ENCODE measurements around the gene ATF6. TPM values are rescaled to one million over a fixed set of nuclear protein-coding genes. Genes with fewer than 3 reads are reported as not detected.
A peak's percentile ranks its signal among the peaks of the same experiment; 100 is the strongest.
"Not testable (repeated sequence)": the region's sequence is repeated elsewhere in the genome, so short reads cannot be mapped to it uniquely, and the experiment has no call there.

Gene ATF6
- total RNA-seq, 1 donor from 2014 or later = 29.6 TPM

- not testable (repeated sequence) for H3K4me3 Mint-ChIP-seq (ENCODE audit: low read depth); H3K27ac Mint-ChIP-seq
Observed at GRCh38 chr1:161832299-161832907, 66.3 kb downstream of the ATF6 start.

GRCh38 chr1:161834967-161835550 is 68.9 kb downstream of the ATF6 start:
- Mint-ChIP-seq H3K27me3 (ENCODE audit: low read depth) (no peaks in the 10 kb centered on the region), H3K36me3 (ENCODE audit: low read depth) (peaks cover 78% of the 10 kb centered on the region), H3K27ac (no peak overlapping the region), H3K4me1 (ENCODE audit: low read depth) (peaks cover 3% of the 10 kb centered on the region), H3K4me3 (ENCODE audit: low read depth) (no peak overlapping the region), H3K9me3 (peaks cover 9% of the 10 kb centered on the region)
- no peak for DNase-seq (ENCODE audit: low spot score)
- intact Hi-C loops (cut with micrococcal nuclease) = no loop called here

More at GRCh38 chr1:161832299-161832907, 66.3 kb downstream of the ATF6 start:
- peaks cover 84% of the 10 kb centered on the region for H3K36me3 Mint-ChIP-seq (ENCODE audit: low read depth)
- intact Hi-C loops (cut with micrococcal nuclease); H3K9me3 Mint-ChIP-seq; H3K27me3 Mint-ChIP-seq (ENCODE audit: low read depth); DNase-seq (ENCODE audit: low spot score); H3K4me1 Mint-ChIP-seq (ENCODE audit: low read depth): not testable (repeated sequence)

- H3K36me3 Mint-ChIP-seq (ENCODE audit: low read depth) = peaks cover 78% of the 10 kb centered on the region
- H3K9me3 Mint-ChIP-seq = peaks cover 8% of the 10 kb centered on the region
- no peak overlapping the region for H3K4me3 Mint-ChIP-seq (ENCODE audit: low read depth)
- no peak overlapping the region for H3K27ac Mint-ChIP-seq
- peaks cover 3% of the 10 kb centered on the region for H3K4me1 Mint-ChIP-seq (ENCODE audit: low read depth)
- no peaks in the 10 kb centered on the region for H3K27me3 Mint-ChIP-seq (ENCODE audit: low read depth)
- no peak for DNase-seq (ENCODE audit: low spot score)
- intact Hi-C loops (cut with micrococcal nuclease) = no loop called here
Observed at GRCh38 chr1:161836018-161836417, 69.9 kb downstream of the ATF6 start.

GRCh38 chr1:161838362-161838761 is 72.2 kb downstream of the ATF6 start:
- Mint-ChIP-seq H3K27ac (no peak overlapping the region), H3K36me3 (ENCODE audit: low read depth) (peaks cover 76% of the 10 kb centered on the region), H3K4me1 (ENCODE audit: low read depth) (peaks cover 5% of the 10 kb centered on the region), H3K4me3 (ENCODE audit: low read depth) (no peak overlapping the region), H3K27me3 (ENCODE audit: low read depth) (no peaks in the 10 kb centered on the region), H3K9me3 (peaks cover 4% of the 10 kb centered on the region)
- no peak for DNase-seq (ENCODE audit: low spot score)
- intact Hi-C loops (cut with micrococcal nuclease) = no loop called here

- H3K36me3 Mint-ChIP-seq (ENCODE audit: low read depth) = peaks cover 76% of the 10 kb centered on the region
- no peak overlapping the region for H3K27ac Mint-ChIP-seq
- H3K27me3 Mint-ChIP-seq (ENCODE audit: low read depth) = no peaks in the 10 kb centered on the region
- H3K4me3 Mint-ChIP-seq (ENCODE audit: low read depth) = no peak overlapping the region
- H3K4me1 Mint-ChIP-seq (ENCODE audit: low read depth) = peaks cover 6% of the 10 kb centered on the region
- intact Hi-C loops (cut with micrococcal nuclease) = no loop called here
- DNase-seq (ENCODE audit: low spot score) = no peak
- no peaks in the 10 kb centered on the region for H3K9me3 Mint-ChIP-seq
Observed at GRCh38 chr1:161838885-161839284, 72.8 kb downstream of the ATF6 start.

GRCh38 chr1:161839591-161839990 is 73.5 kb downstream of the ATF6 start:
- Mint-ChIP-seq H3K36me3 (ENCODE audit: low read depth) (peaks cover 76% of the 10 kb centered on the region), H3K27ac (no peak overlapping the region)

GRCh38 chr1:161840363-161840762 is 74.2 kb downstream of the ATF6 start:
- Mint-ChIP-seq H3K9me3 (no peaks in the 10 kb centered on the region), H3K4me3 (ENCODE audit: low read depth) (no peak overlapping the region), H3K4me1 (ENCODE audit: low read depth) (peaks cover 11% of the 10 kb centered on the region), H3K27me3 (ENCODE audit: low read depth) (no peaks in the 10 kb centered on the region), H3K27ac (no peak overlapping the region), H3K36me3 (ENCODE audit: low read depth) (peaks cover 76% of the 10 kb centered on the region)
- no peak for DNase-seq (ENCODE audit: low spot score)
- intact Hi-C loops (cut with micrococcal nuclease) = no loop called here

More at GRCh38 chr1:161839591-161839990, 73.5 kb downstream of the ATF6 start:
- DNase-seq (ENCODE audit: low spot score) = no peak
- H3K4me3 Mint-ChIP-seq (ENCODE audit: low read depth) = no peak overlapping the region
- peaks cover 8% of the 10 kb centered on the region for H3K4me1 Mint-ChIP-seq (ENCODE audit: low read depth)
- H3K27me3 Mint-ChIP-seq (ENCODE audit: low read depth) = no peaks in the 10 kb centered on the region
- intact Hi-C loops (cut with micrococcal nuclease) = no loop called here
- no peaks in the 10 kb centered on the region for H3K9me3 Mint-ChIP-seq

GRCh38 chr1:161843156-161843555 is 77.0 kb downstream of the ATF6 start:
- intact Hi-C loops (cut with micrococcal nuclease) = no loop called here
- Mint-ChIP-seq H3K4me3 (ENCODE audit: low read depth) (no peak overlapping the region), H3K27ac (no peak overlapping the region), H3K4me1 (ENCODE audit: low read depth) (peaks cover 11% of the 10 kb centered on the region), H3K36me3 (ENCODE audit: low read depth) (peaks cover 72% of the 10 kb centered on the region), H3K27me3 (ENCODE audit: low read depth) (no peaks in the 10 kb centered on the region), H3K9me3 (no peaks in the 10 kb centered on the region)
- no peak for DNase-seq (ENCODE audit: low spot score)

- H3K36me3 Mint-ChIP-seq (ENCODE audit: low read depth) = peaks cover 71% of the 10 kb centered on the region
- H3K27me3 Mint-ChIP-seq (ENCODE audit: low read depth) = no peaks in the 10 kb centered on the region
- intact Hi-C loops (cut with micrococcal nuclease) = no loop called here
- no peak overlapping the region for H3K4me3 Mint-ChIP-seq (ENCODE audit: low read depth)
- no peaks in the 10 kb centered on the region for H3K9me3 Mint-ChIP-seq
- peaks cover 22% of the 10 kb centered on the region for H3K4me1 Mint-ChIP-seq (ENCODE audit: low read depth)
- H3K27ac Mint-ChIP-seq = no peak overlapping the region
- DNase-seq (ENCODE audit: low spot score) = no peak
Observed at GRCh38 chr1:161844696-161845095, 78.6 kb downstream of the ATF6 start.

GRCh38 chr1:161848676-161849075 is 82.6 kb downstream of the ATF6 start:
- no peak for DNase-seq (ENCODE audit: low spot score)
- Mint-ChIP-seq H3K27ac (no peak overlapping the region), H3K4me3 (ENCODE audit: low read depth) (no peak overlapping the region), H3K27me3 (ENCODE audit: low read depth) (no peaks in the 10 kb centered on the region), H3K9me3 (no peaks in the 10 kb centered on the region), H3K36me3 (ENCODE audit: low read depth) (peaks cover 72% of the 10 kb centered on the region), H3K4me1 (ENCODE audit: low read depth) (peaks cover 24% of the 10 kb centered on the region)
- intact Hi-C loops (cut with micrococcal nuclease) = no loop called here

- H3K9me3 Mint-ChIP-seq = no peaks in the 10 kb centered on the region
- intact Hi-C loops (cut with micrococcal nuclease) = no loop called here
- H3K4me3 Mint-ChIP-seq (ENCODE audit: low read depth) = no peak overlapping the region
- H3K36me3 Mint-ChIP-seq (ENCODE audit: low read depth) = peaks cover 72% of the 10 kb centered on the region
- H3K4me1 Mint-ChIP-seq (ENCODE audit: low read depth) = peaks cover 21% of the 10 kb centered on the region
- H3K27me3 Mint-ChIP-seq (ENCODE audit: low read depth) = no peaks in the 10 kb centered on the region
- no peak for DNase-seq (ENCODE audit: low spot score)
- H3K27ac Mint-ChIP-seq = peak overlapping the region; percentile 63
Observed at GRCh38 chr1:161849518-161849917, 83.4 kb downstream of the ATF6 start.

- Mint-ChIP-seq H3K4me1 (ENCODE audit: low read depth) (peaks cover 1% of the 10 kb centered on the region), H3K9me3 (no peaks in the 10 kb centered on the region), H3K36me3 (ENCODE audit: low read depth) (peaks cover 71% of the 10 kb centered on the region), H3K27me3 (ENCODE audit: low read depth) (no peaks in the 10 kb centered on the region), H3K27ac (no peak overlapping the region), H3K4me3 (ENCODE audit: low read depth) (no peak overlapping the region)
- no peak for DNase-seq (ENCODE audit: low spot score)
- intact Hi-C loops (cut with micrococcal nuclease) = no loop called here
Observed at GRCh38 chr1:161855260-161855659, 89.1 kb downstream of the ATF6 start.

GRCh38 chr1:161858271-161858670 is 92.2 kb downstream of the ATF6 start:
- DNase-seq (ENCODE audit: low spot score) = no peak
- H3K4me3 Mint-ChIP-seq (ENCODE audit: low read depth) = no peak overlapping the region
- H3K9me3 Mint-ChIP-seq = no peaks in the 10 kb centered on the region
- no peaks in the 10 kb centered on the region for H3K27me3 Mint-ChIP-seq (ENCODE audit: low read depth)
- no peak overlapping the region for H3K27ac Mint-ChIP-seq
- no peaks in the 10 kb centered on the region for H3K4me1 Mint-ChIP-seq (ENCODE audit: low read depth)
- intact Hi-C loops (cut with micrococcal nuclease) = no loop called here
- peaks cover 64% of the 10 kb centered on the region for H3K36me3 Mint-ChIP-seq (ENCODE audit: low read depth)
